SHP77 treated with DMSO at 0.1 percent for 48 hours (cell line): ENCODE measurements around the gene CCIN.
"Not testable (repeated sequence)": the region's sequence is repeated elsewhere in the genome, so short reads cannot be mapped to it uniquely, and the experiment has no call there.

ENCODE experiments used
- DNase-seq: peaks from one replicate; lab custom pipeline; 2025; lab: John Stamatoyannopoulos, UW

The CCIN gene

DNA sequence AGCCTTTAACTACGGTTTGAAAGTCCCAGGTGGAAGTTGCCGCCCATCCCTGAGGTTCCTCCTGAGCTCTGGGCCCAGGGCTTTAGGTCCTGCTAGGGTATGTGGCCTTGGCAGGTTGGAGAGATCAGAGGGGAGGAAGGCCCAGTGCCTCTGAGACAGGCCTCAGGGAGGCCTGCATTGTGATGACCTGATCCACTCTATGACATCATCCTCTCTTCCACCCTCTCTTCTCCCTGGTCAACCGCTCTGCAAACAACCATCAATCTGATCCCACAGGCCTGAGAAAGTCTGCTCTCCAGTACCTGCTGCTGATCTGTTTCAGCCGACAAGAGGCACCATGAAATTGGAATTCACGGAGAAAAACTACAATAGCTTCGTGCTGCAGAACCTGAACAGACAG lies at the start of gene CCIN:
Gene CCIN (plus strand): TSS at position 223 of the 400 bp plus-strand sequence. CDS start 115 bp downstream, at position 338.
- no peak for DNase-seq

DNA sequence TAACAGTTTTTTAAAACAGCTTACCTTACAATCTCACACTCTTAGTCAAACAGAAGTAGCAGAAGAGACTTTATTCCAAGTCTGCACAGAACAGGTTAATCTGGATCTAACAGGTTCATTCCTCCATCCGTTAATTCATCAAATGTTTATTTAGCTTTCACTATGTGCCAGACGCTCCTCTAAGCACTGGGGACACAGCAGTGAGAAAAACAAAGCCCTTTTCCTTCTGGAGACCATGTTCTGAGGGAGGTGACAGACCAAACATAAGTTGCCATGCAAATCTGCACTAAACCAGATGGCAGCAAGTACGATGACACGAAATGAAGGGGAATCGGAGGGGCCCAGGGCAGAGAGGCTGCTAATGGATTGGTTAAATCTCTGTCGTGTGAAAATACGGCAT lies 49.7 kb upstream of the CCIN start:
- no peak for DNase-seq

DNA sequence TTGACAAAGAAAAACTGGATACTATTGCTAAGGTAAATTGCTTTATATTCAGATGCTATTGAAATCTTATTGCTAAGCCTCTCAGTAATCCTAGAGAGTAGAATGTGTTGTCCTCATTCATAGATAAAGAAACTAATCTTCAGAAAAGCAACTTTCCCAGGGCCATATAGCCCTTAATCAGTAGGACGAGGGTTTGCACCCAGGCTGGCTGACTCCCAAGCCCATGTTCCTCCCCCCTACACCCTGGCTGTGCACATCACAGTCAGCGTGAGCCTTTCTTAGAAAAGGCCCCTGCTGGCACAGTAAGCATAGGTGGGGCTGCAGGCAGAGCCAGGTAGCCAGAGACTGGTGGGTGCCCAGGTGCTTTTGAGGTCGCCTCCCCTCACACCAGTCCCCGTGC lies 48.5 kb upstream of the CCIN start:
- DNase-seq: no peak

DNA sequence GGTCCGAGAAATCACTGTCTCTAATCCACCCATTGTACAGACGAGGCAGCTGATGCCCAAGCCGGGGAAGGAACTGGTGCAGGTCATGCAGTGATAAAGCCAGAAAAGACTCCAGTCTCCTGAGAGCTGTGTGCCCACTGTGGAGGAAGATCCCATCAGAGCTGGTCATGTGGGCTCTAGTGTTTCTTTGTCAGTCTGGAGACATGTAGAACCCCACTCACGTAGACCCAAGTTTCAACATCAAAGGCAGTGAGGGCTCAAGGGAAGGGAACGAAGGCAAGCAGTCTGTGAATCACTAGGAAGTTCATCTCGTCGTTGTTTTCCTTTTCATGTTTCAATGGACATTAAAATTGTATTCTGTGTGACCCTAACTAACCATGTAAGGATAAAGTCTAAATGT lies 47.2 kb upstream of the CCIN start:
- no peak for DNase-seq

DNA sequence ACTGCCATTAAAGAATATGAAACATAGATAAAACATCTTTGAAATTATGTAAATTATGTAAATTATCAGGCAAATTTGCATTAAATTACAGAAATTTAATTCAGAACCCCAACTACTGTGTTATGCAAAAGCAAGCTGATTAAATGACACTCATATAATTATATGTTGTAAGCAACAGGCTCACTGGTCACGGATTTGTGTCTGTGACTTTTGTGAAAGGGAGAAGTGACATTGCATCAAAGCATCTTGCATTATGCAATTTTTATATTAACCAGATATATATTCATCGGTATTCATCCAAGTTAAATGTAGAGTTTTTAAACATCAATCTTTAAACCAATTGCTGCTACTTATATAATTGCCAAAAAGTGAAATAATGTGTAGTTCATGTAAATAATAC lies 45.7 kb upstream of the CCIN start:
- no peak for DNase-seq

DNA sequence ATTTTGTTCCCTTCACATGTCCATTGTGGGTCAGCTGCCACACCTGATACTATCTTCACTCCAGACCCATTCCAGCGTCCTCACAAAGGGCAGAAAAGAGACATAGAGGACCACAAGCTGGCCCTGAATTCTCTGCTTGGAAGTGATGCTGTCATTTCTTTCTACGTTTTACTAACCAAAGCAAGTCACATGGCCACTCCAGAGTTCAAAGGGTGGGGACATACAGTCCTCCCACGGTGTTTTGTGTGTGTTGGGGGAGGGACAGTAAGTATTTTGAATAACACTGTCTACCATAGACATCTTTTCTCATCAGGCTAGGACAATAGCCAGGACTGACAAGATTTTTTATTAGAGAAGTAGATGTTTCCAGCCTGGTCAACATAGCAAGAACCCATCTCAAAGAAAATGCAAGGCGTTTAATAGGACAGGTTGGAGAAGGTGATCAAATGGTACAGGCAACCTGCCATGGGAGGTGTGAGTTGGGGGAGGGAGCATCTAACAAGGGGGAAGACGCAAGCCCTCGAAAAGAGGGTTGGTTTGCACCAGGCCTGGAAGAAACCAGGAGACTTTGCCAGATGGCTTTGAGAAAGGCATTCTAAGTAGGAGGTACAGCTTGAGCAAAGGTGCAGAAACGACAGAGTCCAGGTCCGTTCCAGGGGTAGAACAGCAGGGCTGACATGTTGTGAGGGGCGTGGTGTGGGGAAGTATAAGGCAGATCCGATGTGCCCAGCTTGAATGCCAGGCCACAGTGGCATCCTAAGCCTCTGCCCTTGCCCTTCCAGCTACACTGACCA lies 43.9 kb upstream of the CCIN start:
- no peak for DNase-seq

DNA sequence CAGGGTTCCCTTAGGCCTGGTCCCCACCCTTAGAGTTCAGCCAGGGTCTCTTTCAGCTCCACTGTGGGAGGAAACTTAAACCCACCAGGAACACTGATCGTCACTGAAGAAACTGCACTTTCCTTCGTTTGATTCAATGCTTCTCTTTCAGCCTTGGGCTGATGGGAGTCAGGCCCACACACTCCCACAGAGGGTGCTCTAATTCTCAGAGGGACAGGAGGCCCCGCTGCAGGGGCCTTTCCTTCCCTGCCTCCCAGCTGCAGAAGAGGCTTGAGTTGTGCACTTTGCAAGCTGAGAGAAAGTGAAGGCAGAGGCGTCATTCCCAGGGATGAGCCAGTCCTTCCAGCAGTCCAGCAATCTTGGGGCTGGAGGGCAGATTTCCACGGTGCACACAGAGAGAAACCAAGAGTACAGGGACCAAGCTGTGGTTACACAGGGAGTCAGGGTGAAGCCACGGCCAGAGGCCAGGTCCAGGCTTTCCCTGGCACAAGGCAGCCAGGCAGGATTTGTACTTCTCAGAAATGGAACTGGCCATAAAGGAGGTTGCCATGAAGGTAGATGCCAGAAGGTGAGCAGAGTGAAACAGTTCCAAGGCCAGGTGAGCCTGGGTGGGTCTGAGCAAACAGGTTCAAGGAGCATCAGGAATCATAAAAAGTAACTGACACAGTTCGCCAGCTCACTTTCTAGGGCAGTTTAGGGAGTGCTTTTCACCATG lies 43.0 kb upstream of the CCIN start:
- no peak for DNase-seq

DNA sequence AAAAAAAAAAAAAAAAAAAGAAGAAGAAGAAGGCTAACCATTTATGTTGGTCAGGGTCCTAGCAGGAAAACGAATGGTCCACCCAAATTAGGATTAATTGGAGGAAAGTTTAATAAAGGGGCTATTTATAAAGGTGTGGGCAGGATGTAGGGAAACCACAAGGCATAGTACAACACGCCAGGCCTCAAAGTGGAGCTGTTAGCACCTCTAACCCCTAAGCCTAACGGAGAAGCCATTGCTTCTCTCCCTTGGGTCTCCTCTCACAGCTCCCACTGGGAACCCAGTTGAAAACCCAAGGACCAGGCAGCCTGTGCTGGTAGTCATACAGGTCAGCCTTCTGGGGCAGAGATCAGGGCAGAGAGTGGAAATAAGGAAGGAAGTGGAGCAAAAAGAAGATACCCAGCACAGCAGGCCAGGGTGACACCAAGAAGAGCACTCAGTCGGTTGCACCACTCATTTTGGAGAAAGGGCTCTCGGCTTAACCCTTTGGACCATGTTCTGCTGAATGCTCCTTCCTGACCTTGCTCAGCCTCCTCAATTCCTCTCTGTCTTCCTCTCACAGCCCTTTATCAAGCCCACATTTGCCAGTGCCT lies 41.4 kb upstream of the CCIN start:
- DNase-seq: no peak

DNA sequence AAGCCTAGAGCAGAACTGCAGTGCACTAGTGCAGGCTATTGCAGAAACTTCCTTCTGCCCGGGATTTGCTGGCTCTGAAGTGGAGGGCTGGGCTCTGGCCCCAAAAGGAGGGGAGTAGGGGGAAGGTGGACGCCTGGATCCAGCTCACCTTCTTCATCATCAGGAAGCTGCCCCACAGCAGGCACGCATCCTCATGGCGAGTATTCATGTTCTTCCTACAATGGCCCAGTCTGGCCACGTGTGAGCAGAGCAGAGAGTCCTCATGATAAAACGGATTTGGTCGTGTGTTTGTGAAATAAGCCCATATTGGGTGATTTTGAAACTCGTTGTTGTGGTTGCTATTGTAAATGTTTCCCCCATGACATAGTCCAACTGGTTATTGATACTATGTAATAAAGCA lies 40.8 kb upstream of the CCIN start:
- no peak for DNase-seq

DNA sequence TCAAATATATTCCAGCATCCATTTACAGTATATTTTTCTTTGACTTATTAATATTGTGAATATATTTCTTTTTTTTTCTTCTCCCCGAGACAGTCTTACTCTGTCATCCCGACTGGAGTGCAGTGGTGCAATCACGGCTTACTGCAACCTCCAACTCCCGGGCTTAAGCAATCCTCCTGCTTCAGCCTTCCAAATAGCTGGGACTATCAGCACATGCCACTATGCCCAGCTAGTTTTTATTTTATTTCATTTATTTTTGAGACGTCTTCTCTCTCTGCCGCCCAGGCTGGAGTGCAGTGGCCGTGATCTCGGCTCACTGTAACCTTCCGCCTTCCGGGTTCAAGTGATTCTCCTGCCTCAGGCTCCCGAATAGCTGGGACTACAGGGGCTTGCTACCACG lies 40.0 kb upstream of the CCIN start:
- no peak for DNase-seq

DNA sequence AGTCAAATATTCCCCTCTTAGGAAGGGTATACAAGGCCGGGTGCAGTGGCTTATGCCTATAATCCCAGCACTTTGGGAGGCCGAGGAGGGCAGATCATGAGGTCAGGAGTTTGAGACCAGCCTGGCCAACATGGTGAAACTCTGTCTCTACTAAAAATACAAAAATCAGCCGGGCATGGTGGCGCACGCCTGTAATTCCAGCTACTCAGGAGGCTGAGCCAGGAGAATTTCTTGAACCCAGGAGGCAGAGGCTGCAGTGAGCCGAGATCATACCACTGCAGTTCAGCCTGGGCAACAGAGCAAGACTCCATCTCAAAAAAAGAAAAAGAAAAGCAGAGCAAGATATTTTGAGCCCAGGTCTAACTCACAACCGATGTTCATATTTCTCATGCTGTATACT lies 37.5 kb upstream of the CCIN start:
- not testable (repeated sequence) for DNase-seq

DNA sequence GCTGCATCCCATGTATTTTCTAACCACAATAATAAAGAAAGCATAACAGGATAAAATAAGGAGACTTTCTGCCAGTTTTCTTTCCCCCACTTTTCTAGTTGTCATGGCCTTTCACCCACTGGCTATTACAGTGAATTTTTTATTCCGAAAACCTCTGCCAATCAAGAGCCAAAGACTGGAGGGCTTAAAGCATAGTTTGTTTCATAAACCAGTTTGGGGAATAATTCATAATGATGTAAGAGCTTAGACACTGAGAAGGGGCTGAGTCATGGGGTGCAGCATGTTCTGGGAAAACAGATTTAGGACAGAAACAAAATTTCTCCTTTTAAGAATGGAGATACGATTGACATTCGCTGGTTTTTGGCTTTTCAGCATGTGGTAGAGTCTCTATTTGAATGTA lies 37.1 kb upstream of the CCIN start:
- no peak for DNase-seq

DNA sequence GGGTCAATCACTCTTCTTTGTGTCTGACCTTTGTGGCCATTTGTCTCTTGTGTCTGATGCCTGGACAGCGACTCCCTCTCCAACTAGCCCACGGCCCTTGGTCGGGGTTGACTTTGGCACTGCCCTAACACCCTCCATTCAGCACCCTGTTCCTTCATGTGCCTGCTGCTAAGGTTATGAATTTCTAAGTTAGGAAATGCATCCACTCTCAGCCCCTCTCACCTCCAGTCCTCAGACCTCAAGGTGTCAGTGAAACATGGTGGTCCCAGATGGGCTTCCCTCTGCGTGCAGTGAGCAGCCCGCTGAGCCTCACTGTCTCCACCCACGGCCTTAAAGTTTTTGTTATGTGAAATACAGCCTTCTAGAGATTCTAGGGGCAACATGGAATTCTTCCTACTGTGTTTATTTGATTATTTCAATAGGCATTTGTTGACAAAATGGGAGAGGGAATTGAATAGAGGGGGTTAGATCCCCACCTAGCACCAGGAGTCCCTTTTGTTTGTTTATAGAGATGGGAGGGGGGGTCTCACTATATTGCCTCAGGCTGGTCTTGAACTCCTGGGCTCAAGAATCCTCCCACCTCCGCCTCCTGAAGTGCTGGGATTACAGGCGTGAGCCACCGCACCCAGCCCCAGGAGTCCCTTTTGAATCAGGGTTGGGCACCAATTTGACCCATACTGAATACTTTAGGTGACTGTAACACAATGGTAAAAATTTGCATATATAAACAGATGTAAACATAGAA lies 34.3 kb upstream of the CCIN start:
- DNase-seq: no peak

DNA sequence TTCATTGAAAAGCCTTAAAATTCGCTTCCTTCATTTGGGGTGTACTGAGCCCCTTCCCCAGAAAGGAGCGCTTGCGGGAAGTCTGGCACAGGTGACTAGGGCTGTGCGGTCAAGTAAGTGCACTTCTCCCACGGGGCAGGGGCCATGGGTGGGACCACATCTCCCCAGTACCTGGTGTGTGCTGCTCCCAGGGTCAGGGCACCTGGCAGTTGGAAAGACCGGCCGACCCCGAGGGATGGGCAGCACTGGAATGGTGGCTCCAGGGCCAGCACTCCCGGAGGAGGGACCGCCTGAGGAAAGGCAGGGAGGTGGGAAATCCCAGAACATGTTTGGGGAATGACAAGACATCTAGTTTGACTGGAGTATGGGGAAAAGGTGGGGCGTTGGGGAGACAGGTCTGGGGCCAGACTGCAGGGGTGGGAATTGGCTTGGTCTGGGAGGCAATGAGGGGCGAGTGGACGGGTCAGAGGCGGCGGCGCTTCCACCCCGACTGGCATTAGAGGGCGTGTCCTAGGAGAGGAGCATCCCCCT lies 33.4 kb upstream of the CCIN start:
- no peak for DNase-seq

DNA sequence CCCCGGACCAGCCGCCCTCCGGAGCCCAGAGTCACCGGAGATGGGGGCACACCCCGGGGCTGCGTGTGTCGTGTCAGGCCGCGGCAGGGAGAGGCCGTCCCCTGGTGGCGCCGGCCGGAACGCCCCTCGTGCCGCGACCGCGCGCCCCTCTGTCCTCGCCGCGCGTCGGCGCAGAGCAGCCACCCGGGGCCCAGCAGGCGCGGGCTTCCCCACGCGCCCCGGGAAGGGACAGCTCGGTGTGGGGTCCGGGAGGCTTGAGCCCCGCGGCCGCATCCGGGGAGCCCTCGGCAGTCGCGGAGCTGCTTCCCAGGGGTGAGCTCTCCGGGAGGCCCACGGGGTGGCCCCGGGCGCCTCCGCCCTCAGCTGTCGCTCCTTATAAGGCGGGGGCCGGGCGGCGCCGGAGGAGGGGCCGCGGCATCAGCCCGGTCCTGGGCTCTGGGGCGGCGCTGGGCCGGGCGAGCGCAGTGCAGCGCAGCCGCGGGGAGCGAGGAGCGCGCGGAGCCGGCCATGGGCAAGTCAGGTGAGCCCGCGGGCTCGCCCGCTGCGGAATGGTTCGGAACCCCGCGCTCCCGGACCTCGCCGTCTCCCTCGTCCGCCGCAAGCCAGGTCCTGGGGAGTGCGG lies 32.8 kb upstream of the CCIN start, which contains the start of gene GLIPR2:
Gene GLIPR2 (plus strand): TSS at position 462 of the 622 bp plus-strand sequence. CDS start 46 bp downstream, at position 508.
- no peak for DNase-seq

DNA sequence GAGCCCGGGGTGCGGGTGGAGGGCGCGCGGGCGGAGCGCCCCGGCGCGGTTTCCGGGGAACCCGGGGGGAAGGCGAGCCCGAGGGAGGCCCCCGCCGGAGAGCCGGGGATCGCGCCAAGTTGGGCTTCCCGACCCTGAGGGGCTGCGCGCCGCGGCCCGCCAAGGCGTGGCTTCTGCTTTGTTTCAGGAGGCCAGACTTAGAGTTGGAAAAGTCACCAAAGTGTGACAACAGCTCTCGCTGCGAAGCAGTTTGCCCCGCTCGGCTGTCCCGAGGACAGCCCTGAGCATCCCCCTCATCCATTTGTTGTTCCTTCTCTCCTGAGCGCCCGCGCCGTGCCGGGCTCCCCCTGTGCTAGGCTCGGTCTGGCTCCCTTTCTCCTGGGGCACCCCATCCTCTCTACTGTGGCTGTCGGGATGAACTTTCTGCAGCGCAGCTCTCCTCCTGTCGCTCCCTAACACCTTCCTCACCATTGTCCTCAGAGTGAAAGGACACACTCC lies 32.2 kb upstream of the CCIN start:
- no peak for DNase-seq

DNA sequence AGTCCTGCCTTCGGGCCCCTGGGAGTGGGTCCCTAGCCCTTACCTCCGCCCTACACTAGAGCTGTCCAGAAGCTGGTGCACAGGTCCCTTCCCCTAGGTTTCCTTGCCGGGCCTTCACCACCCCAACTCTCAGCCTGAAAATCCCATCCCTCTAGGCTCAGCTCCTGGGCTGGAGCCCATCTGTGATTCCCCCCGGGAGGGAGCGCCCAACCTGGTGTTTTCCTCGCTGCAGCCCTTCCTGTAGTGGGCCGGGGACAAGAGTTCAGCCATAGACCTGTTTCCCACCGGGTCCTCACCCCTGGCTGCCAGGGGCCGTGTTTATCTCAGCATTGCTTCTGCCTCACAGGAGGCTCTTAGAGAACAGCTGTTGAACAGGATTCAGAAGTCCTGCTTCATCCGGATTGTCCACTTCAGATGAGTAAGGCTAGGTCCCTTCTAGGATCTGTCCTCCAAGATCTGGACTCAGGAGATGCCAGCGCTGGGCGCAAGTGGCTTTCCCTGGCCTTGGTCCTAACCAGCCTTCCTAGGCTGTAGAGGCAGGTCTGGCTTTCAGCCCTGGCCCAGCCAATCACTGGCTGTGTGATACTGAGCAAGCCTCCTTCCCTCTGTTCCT lies 31.7 kb upstream of the CCIN start:
- DNase-seq: no peak

DNA sequence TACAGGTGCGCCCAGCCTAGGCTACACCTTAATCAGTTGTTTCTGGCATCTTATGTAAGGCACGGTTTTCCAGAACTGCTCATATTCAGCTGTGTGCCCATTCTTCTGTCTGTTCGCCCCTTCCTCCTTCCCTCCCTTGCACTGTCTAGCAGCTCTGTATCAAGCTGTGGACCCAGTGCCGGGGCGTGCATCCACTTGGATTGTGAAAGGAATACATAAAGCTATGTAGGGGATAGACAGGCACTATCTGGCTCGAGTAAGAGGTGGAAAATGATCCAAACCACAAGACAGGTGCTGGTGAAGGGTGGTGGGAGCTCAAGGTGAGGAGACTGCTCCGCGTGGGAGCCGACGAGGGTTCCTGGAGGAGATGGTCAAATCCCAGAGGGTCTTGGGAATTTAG lies 30.7 kb upstream of the CCIN start:
- DNase-seq: no peak

DNA sequence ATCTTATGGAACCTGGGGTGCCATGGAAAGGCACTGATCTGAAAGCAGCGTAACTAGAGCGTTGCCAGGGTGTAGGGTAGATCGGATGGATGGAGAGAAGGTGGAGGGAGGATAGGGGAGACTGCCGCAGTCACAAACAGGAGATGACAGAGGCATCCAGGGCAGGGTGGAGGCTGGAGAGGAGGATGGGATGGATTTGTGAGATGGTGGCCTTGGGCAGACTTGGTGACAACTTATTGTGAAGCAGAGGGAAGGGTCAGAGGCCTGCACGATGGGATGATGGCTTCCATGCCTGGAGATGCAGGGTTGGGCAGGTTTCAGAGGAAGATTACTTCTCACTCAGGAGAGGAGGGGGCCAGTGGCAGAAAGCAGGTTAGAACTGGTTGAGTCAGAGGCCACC lies 30.3 kb upstream of the CCIN start:
- no peak for DNase-seq

DNA sequence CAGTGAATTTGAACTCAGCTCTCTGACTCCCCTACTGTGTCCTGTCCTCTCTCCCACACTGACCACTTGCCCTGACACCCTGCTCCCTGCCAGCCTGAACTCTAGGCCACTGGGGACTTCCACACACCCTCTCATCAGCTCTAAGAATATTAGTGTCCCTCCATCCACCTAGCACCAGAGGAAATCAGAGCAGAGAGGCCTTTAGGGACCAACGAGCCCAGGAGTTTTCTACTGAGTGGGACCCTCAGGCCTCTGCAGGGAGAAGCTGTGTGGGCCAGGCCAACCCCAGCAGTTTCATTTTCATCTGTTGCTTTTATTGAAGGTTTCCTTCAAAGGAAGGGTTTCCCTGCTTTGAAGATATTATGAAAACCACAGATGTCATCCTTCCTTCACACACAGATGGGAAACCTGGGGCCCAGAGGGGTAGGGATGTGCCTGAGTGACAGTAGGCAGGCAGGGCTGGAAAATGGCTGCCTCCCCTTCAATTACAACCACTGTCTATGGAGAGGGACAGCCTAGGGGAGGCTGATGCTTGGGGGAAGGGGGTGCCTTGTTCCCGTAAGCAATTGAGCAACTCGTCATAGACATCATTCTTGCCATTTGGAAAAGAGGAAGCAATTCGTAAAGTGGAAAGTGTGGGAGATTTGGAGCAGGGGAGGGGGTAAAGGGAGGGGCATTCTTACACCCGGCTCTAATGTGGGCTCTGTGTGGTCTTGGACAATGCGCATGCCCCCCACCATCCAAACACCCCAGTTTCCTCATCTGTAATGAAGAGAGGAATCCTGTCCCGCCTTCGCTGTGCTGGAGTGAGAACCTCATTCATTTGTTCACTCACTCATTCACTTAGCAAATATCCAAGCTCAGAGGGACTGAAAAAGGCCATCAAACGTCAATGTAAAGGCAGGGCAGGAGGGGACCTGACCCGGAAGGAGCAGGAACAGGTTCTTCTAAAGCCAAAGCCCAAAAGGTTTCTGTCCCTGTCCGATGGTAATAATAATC lies 28.8 kb upstream of the CCIN start:
- no peak for DNase-seq
